K562 (cell line): ENCODE measurements around the gene CAMK2B. TPM values are rescaled to one million over a fixed set of nuclear protein-coding genes. Genes with fewer than 3 reads are reported as not detected.

ENCODE experiments used
- ATAC-seq: fragments of 200-7000 bp; cut with Tn5 transposase; 3 replicates; pipeline ENCODE4 v1.9.1; 2020; ENCODE audit warnings: moderate library complexity
- BruUV-seq: library from RNA; stranded (reverse); fragments of 400-500 nt; replicated peaks from 2 replicates; lab custom pipeline; 2021; lab: Mats Ljungman, UMichigan
- CTCF ChIA-PET: fragments of 300-600 bp; formaldehyde crosslinking; extraction: SDS; loops from one replicate; lab custom pipeline; 2021; ENCODE audit warnings: low intra/inter-chr PET ratio; lab: Yijun Ruan, JAX
- POLR2A ChIA-PET: fragments of 300-600, 350-650 bp; sonication (Branson Sonifier 250); formaldehyde crosslinking; extraction: SDS; loops from one replicate; lab custom pipeline; 2021; ENCODE audit warnings: antibody characterized with exemption, inconsistent platforms; lab: Yijun Ruan, JAX
- DNase-seq, 4 experiments: peaks; one replicate each; pipeline versions ENCODE4 v3.0.0 to v3.0.0-alpha.2; 2011 to 2018; ENCODE audit warnings: low spot score in 3 of 4, mixed read lengths in 3 of 4; ENCODE audit errors: extremely low read depth in 1 of 4
- FAIRE-seq: peaks from 2 replicates; lab custom pipeline; 2011; peaks lifted over from hg19 to GRCh38; lab: Jason Lieb, UNC
- H2AFZ ChIP-seq: 2 replicates; pipeline ENCODE4 v1.6.0; 2011; ENCODE audit warnings: low read depth, low read length, control low read depth, inconsistent platforms
- H3K27ac ChIP-seq: fragments of 200-600 bp; 3 replicates; pipeline ENCODE4 v1.8.0; 2011; ENCODE audit warnings: low read depth, mild to moderate bottlenecking, control low read depth, inconsistent platforms, low read length, moderate library complexity, mixed read lengths; ENCODE audit errors: extremely low read depth
- H3K27me3 ChIP-seq, 2 experiments: fragments of 300-600 bp in 1 of 2; 2 replicates in 1 of 2; 3 replicates in 1 of 2; pipeline versions ENCODE4 v1.6.0 to v1.8.0; 2011; ENCODE audit warnings: inconsistent platforms in 2 of 2, low read length in 2 of 2, mild to moderate bottlenecking in 1 of 2, mixed read lengths in 1 of 2, moderate library complexity in 1 of 2; ENCODE audit not compliant: control insufficient read depth in 2 of 2, insufficient read depth in 2 of 2
- H3K36me3 ChIP-seq: fragments of 300-600 bp; 3 replicates; pipeline ENCODE4 v1.8.0; 2011; ENCODE audit warnings: mild to moderate bottlenecking, low read length, inconsistent platforms; ENCODE audit not compliant: control insufficient read depth, insufficient read depth
- H3K4me1 ChIP-seq, 2 experiments: fragments of 200-600 bp in 1 of 2; replicated peaks in 1 of 2; 2 replicates in 1 of 2; 3 replicates in 1 of 2; pipeline versions ENCODE4 v1.5.1 to v1.8.0; 2011; ENCODE audit warnings: inconsistent platforms in 2 of 2, low read length in 2 of 2, mild to moderate bottlenecking in 1 of 2, mixed read lengths in 1 of 2, moderate library complexity in 1 of 2; ENCODE audit not compliant: control insufficient read depth in 2 of 2, insufficient read depth in 2 of 2
- H3K4me2 ChIP-seq: 2 replicates; pipeline ENCODE4 v1.6.1; 2011; ENCODE audit warnings: low read length, control low read depth, inconsistent platforms, mixed read lengths; ENCODE audit not compliant: insufficient read depth
- H3K4me3 ChIP-seq: fragments of 200-600 bp; sonication (generic), shearing (Covaris generic); 2 replicates; pipeline ENCODE4 v1.5.1; 2016; ENCODE audit warnings: control low read depth, inconsistent platforms
- H3K79me2 ChIP-seq: fragments of 200-600 bp; 3 replicates; pipeline ENCODE4 v1.8.0; 2011; ENCODE audit warnings: low read length, inconsistent platforms; ENCODE audit not compliant: control insufficient read depth, insufficient read depth
- H3K9ac ChIP-seq, 2 experiments: 2 replicates each; pipeline versions ENCODE4 v1.6.0 to v1.6.1; 2011; ENCODE audit warnings: low read depth in 2 of 2, low read length in 2 of 2, control low read depth in 1 of 2, inconsistent platforms in 1 of 2, mild to moderate bottlenecking in 1 of 2, mixed read lengths in 1 of 2; ENCODE audit not compliant: insufficient read depth in 1 of 2
- H3K9me1 ChIP-seq: one replicate; pipeline ENCODE4 v1.6.0; 2011; ENCODE audit warnings: inconsistent platforms, mild to moderate bottlenecking, low read length, moderate library complexity; ENCODE audit not compliant: control insufficient read depth, insufficient read depth
- H3K9me3 ChIP-seq: replicated peaks from 2 replicates; pipeline ENCODE4 v1.5.1; 2011; ENCODE audit warnings: low read depth, low read length, inconsistent platforms; ENCODE audit not compliant: control insufficient read depth, insufficient read depth
- H4K20me1 ChIP-seq: replicated peaks from 2 replicates; pipeline ENCODE4 v1.6.1; 2011; ENCODE audit warnings: low read length, inconsistent platforms, mixed read lengths; ENCODE audit not compliant: control insufficient read depth, insufficient read depth
- BCOR ChIP-seq: fragments of 450-650 bp; IDR thresholded peaks from 2 replicates; pipeline ENCODE4 v1.6.1; 2016
- CTBP1 ChIP-seq: fragments of 450-650 bp; IDR thresholded peaks from 2 replicates; pipeline ENCODE4 v1.6.1; 2016; ENCODE audit warnings: borderline replicate concordance
- CXXC5 ChIP-seq: fragments of 250-450 bp; sonication (Bioruptor Pico); IDR thresholded peaks from 2 replicates; pipeline ENCODE4 v1.8.0; 2022; ENCODE audit warnings: inconsistent platforms, mild to moderate bottlenecking, moderate library complexity
- GABPB1 ChIP-seq: sonication (generic); formaldehyde crosslinking; IDR thresholded peaks from 2 replicates; pipeline ENCODE4 v1.8.0; 2022; ENCODE audit warnings: mild to moderate bottlenecking, missing genetic modification reagents
- MAZ ChIP-seq, 2 experiments: fragments of 450-650 bp in 1 of 2; sonication (generic) in 1 of 2; formaldehyde crosslinking; IDR thresholded peaks in 1 of 2; conservative IDR thresholded peaks in 1 of 2; 2 replicates each; pipeline versions ENCODE4 v1.4.0 to v1.5.0; 2020; ENCODE audit warnings: mild to moderate bottlenecking in 1 of 2, missing genetic modification reagents in 1 of 2
- MYC ChIP-seq, 2 experiments: fragments of 250-450 bp in 1 of 2; sonication (Bioruptor Pico) in 1 of 2; IDR thresholded peaks; 2 replicates each; pipeline versions ENCODE4 v1.5.1 to v1.6.1; 2012 to 2021; ENCODE audit warnings: low read depth in 2 of 2, borderline replicate concordance in 1 of 2, improper control_type of control experiment in 1 of 2, low read length in 1 of 2, mild to moderate bottlenecking in 1 of 2, moderate library complexity in 1 of 2
- RCOR1 ChIP-seq, 2 experiments: IDR thresholded peaks; 2 replicates each; pipeline ENCODE4 v1.6.1; 2012; ENCODE audit warnings: low read depth in 2 of 2, low read length in 2 of 2, borderline replicate concordance in 1 of 2, improper control_type of control experiment in 1 of 2
- RUNX1 ChIP-seq: sonication (generic); IDR thresholded peaks from 2 replicates; pipeline ENCODE4 v1.6.1; 2016; ENCODE audit warnings: antibody characterized with exemption, low read depth
- TCF3 ChIP-seq: sonication (generic); formaldehyde crosslinking; IDR thresholded peaks from 2 replicates; pipeline ENCODE4 v1.4.0; 2020; ENCODE audit warnings: mild to moderate bottlenecking, missing genetic modification reagents
- TCF7L2 ChIP-seq: fragments of 150-350 bp; IDR thresholded peaks from 2 replicates; pipeline ENCODE4 v1.6.1; 2016; ENCODE audit warnings: low read depth, mild to moderate bottlenecking, low read length, moderate library complexity
- ZFX ChIP-seq: sonication (generic); formaldehyde crosslinking; IDR thresholded peaks from 2 replicates; pipeline ENCODE4 v1.8.0; 2022; ENCODE audit warnings: mild to moderate bottlenecking, missing genetic modification reagents, moderate library complexity
- ZNF561 ChIP-seq: fragments of 450-650 bp; formaldehyde crosslinking; conservative IDR thresholded peaks from 2 replicates; pipeline ENCODE4 v1.4.0; 2020; ENCODE audit warnings: mild to moderate bottlenecking, moderate library complexity
- ZNF668 ChIP-seq: fragments of 250-450 bp; sonication (Bioruptor Pico); IDR thresholded peaks from 2 replicates; pipeline ENCODE4 v1.8.0; 2022; ENCODE audit warnings: mild to moderate bottlenecking, inconsistent platforms
- WGBS: fragments of 100-300 bp; shearing (Covaris generic); methylation state at CpG from one replicate; pipeline ENCODE4 v1.1.6; 2016; ENCODE audit warnings: low coverage, mixed read lengths; ENCODE audit not compliant: insufficient coverage; ENCODE audit errors: missing lambda C conversion rate; 5-methylcytosine and 5-hydroxymethylcytosine counted together
- in situ Hi-C: fragments of 300-500 bp; cut with MboI; formaldehyde crosslinking; loops from 4 replicates; pipeline ENCODE4 v1.15.0; 2018; ENCODE audit warnings: inconsistent platforms, mixed read lengths
- intact Hi-C: fragments of 100-400 bp; cut with micrococcal nuclease; formaldehyde crosslinking; loops from 2 replicates; pipeline ENCODE4 v1.14.2; 2022
- polyA plus RNA-seq, 8 experiments: library from polyadenylated mRNA; depleted of rRNA in 4 of 8; stranded (reverse) in 5 of 8; unstranded in 3 of 8; fragments of >200 nt; fragmentation: Nextera tagmentation in 2 of 8; fragmentation: Illumina TruSeq in 1 of 8; extraction: Ambion mirVana in 2 of 8; extraction: Trizol in 1 of 8; gene quantifications; 2 replicates each; pipeline versions ENCODE4 v1.2.1 to v1.2.3, GENCODE V29; 2011 to 2014; ENCODE audit warnings: inconsistent platforms in 1 of 8, missing spikeins in 1 of 8
- total RNA-seq, 7 experiments: library from RNA; depleted of rRNA in 6 of 7; stranded (reverse); fragments of >200 nt in 6 of 7; fragmentation: Illumina TruSeq in 2 of 7; extraction: Trizol in 2 of 7; gene quantifications; 2 replicates each; pipeline versions ENCODE4 v1.2.1 to v1.2.3, GENCODE V29; 2011 to 2021; ENCODE audit warnings: low replicate concordance in 1 of 7
- TF ChIP-seq, protein P1 (sequence below): IDR thresholded peaks from 2 replicates; pipeline ENCODE4 v1.6.1; 2014; ENCODE audit warnings: antibody characterized with exemption
- TF ChIP-seq, protein P2 (sequence below): fragments of 450-650 bp; formaldehyde crosslinking; IDR thresholded peaks from 2 replicates; pipeline ENCODE4 v1.4.0; 2020; ENCODE audit warnings: mild to moderate bottlenecking, moderate library complexity
- TF ChIP-seq, protein P3 (sequence below): sonication (generic); formaldehyde crosslinking; IDR thresholded peaks from 2 replicates; pipeline ENCODE4 v1.8.0; 2022; ENCODE audit warnings: missing genetic modification reagents, mild to moderate bottlenecking, moderate library complexity, borderline replicate concordance

The CAMK2B gene
- total and polyA plus RNA-seq, 9 of the 15 experiments (the other 6 are each of a cell fraction or from before 2014, with no cell fraction given): 0.04 to 0.09 (median 0.05) TPM; not detected in 4

DNA sequence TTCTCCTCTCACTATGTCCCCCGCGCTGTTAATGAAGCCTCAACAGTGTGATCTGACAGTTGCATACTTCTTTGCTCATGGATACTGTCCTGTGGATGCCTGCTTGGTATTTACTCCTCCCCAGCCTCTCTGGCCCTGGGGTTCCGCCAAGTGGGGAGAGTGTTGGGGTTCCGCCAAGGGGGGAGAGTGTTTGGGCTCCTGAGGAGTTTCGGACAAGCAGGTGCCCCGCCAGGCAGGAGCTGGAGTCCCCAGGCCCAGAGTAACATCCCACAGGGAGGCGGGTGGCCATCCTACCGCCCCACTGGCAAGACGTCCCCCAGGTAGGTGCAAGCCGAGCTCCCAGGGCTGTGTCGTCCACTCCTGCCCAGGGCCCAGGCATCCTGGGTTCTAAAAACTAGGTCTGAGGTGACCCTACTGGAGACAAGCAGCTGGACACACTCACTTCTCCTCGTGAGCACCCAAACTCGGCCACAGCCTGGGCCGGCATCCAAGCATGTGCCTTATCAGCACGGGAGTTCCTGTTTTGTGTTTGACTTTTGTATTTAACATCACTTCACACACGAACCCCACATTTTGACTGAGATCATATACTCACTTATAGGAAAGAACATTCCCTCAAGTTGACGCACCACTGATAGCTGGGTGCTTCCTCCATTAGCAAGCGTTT lies 34.2 kb downstream of the CAMK2B start:
- Histone ChIP-seq H3K9me3 (no peaks in the 10 kb centered on the region), H3K79me2 (no peaks in the 10 kb centered on the region), H3K4me2 (no peak overlapping the region), H3K4me3 (no peak overlapping the region), H3K9me1 (no peaks in the 10 kb centered on the region), H3K36me3 (no peaks in the 10 kb centered on the region), H2AFZ (peak overlapping the region; percentile 19; the same call in 1 of the 2 replicates), H3K9ac (peak overlapping the region in 1 of 2 experiments; percentile 20; a peak in 2 of 4 replicates), H3K4me1 (peaks cover 14 to 20% of the 10 kb centered on the region in 2 experiments), H3K27me3 (peaks cover 43 to 89% of the 10 kb centered on the region in 2 experiments), H3K27ac (no peak overlapping the region), H4K20me1 (peaks cover 15% of the 10 kb centered on the region)
- ATAC-seq (peak; percentile 78), DNase-seq (peak in 2 of 4 experiments; percentile 56 to 70), FAIRE-seq (peak; percentile 84)
- ChIA-PET POLR2A (interaction anchor here (0.6 to 1.1 kb wide), 2 partner anchors 30 to 673 kb away, joined by 3 read pairs; no protein-coding TSS in a partner anchor), CTCF (no interaction called here)
- WGBS: 6% methylated on average over 18 of the region's 18 CpGs
- intact Hi-C loops: no loop called here
- in situ Hi-C loops: no loop called here
- no TSS peak for BruUV-seq
- TF ChIP-seq ZFX (CRISPR knock-in tag): peak; percentile 56
- TF ChIP-seq, protein P1, sequence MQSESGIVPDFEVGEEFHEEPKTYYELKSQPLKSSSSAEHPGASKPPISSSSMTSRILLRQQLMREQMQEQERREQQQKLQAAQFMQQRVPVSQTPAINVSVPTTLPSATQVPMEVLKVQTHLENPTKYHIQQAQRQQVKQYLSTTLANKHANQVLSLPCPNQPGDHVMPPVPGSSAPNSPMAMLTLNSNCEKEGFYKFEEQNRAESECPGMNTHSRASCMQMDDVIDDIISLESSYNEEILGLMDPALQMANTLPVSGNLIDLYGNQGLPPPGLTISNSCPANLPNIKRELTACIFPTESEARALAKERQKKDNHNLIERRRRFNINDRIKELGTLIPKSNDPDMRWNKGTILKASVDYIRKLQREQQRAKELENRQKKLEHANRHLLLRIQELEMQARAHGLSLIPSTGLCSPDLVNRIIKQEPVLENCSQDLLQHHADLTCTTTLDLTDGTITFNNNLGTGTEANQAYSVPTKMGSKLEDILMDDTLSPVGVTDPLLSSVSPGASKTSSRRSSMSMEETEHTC: peak; percentile 72; the same call in 1 of the 2 replicates
- TF ChIP-seq CTBP1: peak; percentile 89
- TF ChIP-seq BCOR: peak; percentile 46; the same call in 1 of the 2 replicates
- no peak for TF ChIP-seq ZNF668 (CRISPR knock-in tag)
- TF ChIP-seq, protein P2, sequence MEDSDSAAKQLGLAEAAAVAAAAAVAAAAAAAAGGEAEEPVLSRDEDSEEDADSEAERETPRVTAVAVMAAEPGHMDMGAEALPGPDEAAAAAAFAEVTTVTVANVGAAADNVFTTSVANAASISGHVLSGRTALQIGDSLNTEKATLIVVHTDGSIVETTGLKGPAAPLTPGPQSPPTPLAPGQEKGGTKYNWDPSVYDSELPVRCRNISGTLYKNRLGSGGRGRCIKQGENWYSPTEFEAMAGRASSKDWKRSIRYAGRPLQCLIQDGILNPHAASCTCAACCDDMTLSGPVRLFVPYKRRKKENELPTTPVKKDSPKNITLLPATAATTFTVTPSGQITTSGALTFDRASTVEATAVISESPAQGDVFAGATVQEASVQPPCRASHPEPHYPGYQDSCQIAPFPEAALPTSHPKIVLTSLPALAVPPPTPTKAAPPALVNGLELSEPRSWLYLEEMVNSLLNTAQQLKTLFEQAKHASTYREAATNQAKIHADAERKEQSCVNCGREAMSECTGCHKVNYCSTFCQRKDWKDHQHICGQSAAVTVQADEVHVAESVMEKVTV (CRISPR knock-in tag): no peak
- TF ChIP-seq, protein P3, sequence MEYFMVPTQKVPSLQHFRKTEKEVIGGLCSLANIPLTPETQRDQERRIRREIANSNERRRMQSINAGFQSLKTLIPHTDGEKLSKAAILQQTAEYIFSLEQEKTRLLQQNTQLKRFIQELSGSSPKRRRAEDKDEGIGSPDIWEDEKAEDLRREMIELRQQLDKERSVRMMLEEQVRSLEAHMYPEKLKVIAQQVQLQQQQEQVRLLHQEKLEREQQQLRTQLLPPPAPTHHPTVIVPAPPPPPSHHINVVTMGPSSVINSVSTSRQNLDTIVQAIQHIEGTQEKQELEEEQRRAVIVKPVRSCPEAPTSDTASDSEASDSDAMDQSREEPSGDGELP (CRISPR knock-in tag): peak; percentile 68; the same call in 1 of the 2 replicates
- TF ChIP-seq MAZ (CRISPR knock-in tag; conservative IDR thresholded peaks at IDR 0.05 in 1 of 2, IDR thresholded peaks at IDR 0.05 in 1 of 2): 0 out of 4 replicates have a peak, but pooled peaks of 1 of the 2 experiments have one; percentile 14
- TF ChIP-seq ZNF561 (CRISPR knock-in tag): no peak
- TF ChIP-seq RUNX1: no peak
- peak; percentile 36; the same call in 1 of the 2 replicates for TF ChIP-seq TCF3 (CRISPR knock-in tag)
- TF ChIP-seq RCOR1 (IDR thresholded peaks at IDR 0.05; ENCODE audit: borderline replicate concordance in 1 of 2, low read depth in 2 of 2, low read length in 2 of 2): peak in 1 of 2 experiments; percentile 85; a peak in 2 of 4 replicates
- no peak for TF ChIP-seq TCF7L2
- TF ChIP-seq CXXC5: peak; percentile 52
- peak; percentile 64 for TF ChIP-seq MYC (IDR thresholded peaks at IDR 0.05; ENCODE audit: low read depth, low read length)
- TF ChIP-seq MYC (CRISPR knock-in tag; IDR thresholded peaks at IDR 0.05; ENCODE audit: borderline replicate concordance, low read depth): no peak
- TF ChIP-seq GABPB1 (CRISPR knock-in tag): peak; percentile 34; the same call in 1 of the 2 replicates
